ENCODE measurements around the gene UNC45A. TPM values are rescaled to one million over a fixed set of nuclear protein-coding genes. Genes with fewer than 3 reads are reported as not detected.
"Not testable (repeated sequence)": the region's sequence is repeated elsewhere in the genome, so short reads cannot be mapped to it uniquely, and the experiment has no call there.

Gene UNC45A
- total RNA-seq, 4 donors from 2014 or later = 26.3 to 59.3 (median 43.9) TPM

- WGBS, 2 donors = 94 to 97% methylated on average over 11 to 21 of the region's 28 CpGs
- intact Hi-C loops (cut with DNase I) = no loop called here
- Histone ChIP-seq H3K4me3 (replicated peaks in 1 of 3) (no peak overlapping the region), H3K36me3 (peaks cover 42 to 46% of the 10 kb centered on the region in 2 donors), H3K9me3 (no peaks in the 10 kb centered on the region), H3K4me1 (peaks cover 12 to 15% of the 10 kb centered on the region in 2 donors), H3K27me3 (no peaks in the 10 kb centered on the region), H3K27ac (no peak overlapping the region)
- no peak for TF ChIP-seq POLR2A (IDR thresholded peaks at IDR 0.05)
- no peak for TF ChIP-seq CTCF (IDR thresholded peaks at IDR 0.05)
- DNase-seq = no peak
These were observed 29.5 kb upstream of the UNC45A start for GRCh38 chr15:90905306-90906180.

GRCh38 chr15:90906181-90906849, 28.8 kb upstream of the UNC45A start:
- Histone ChIP-seq H3K27me3 (no peaks in the 10 kb centered on the region), H3K9me3 (no peaks in the 10 kb centered on the region), H3K4me1 (peaks cover 12 to 15% of the 10 kb centered on the region in 2 donors), H3K36me3 (peaks cover 49 to 54% of the 10 kb centered on the region in 2 donors), H3K4me3 (replicated peaks in 1 of 3) (no peak overlapping the region), H3K27ac (no peak overlapping the region)
- TF ChIP-seq CTCF (IDR thresholded peaks at IDR 0.05) (no peak), POLR2A (IDR thresholded peaks at IDR 0.05) (no peak)
- 91 to 95% methylated on average over 10 to 11 of the region's 11 CpGs for WGBS, 2 donors
- no peak for DNase-seq
- intact Hi-C loops (cut with DNase I) = no loop called here

- no peaks in the 10 kb centered on the region for H3K27me3 ChIP-seq
- no peaks in the 10 kb centered on the region for H3K9me3 ChIP-seq
- no peak for DNase-seq
- no peak overlapping the region for H3K27ac ChIP-seq
- TF ChIP-seq POLR2A (IDR thresholded peaks at IDR 0.05) (no peak), CTCF (IDR thresholded peaks at IDR 0.05) (no peak)
- intact Hi-C loops (cut with DNase I) = no loop called here
- no peak overlapping the region for H3K4me3 ChIP-seq (replicated peaks in 1 of 3)
- WGBS, 2 donors = 85 to 100% methylated on average over 10 to 15 of the region's 15 CpGs
- peaks cover 58 to 63% of the 10 kb centered on the region in 2 donors for H3K36me3 ChIP-seq
- H3K4me1 ChIP-seq = peaks cover 7 to 9% of the 10 kb centered on the region in 2 donors
These were observed 27.9 kb upstream of the UNC45A start for GRCh38 chr15:90907051-90907660.

- Histone ChIP-seq H3K4me1 (peaks cover 7 to 9% of the 10 kb centered on the region in 2 donors), H3K27me3 (no peaks in the 10 kb centered on the region), H3K4me3 (replicated peaks in 1 of 3) (no peak overlapping the region), H3K9me3 (no peaks in the 10 kb centered on the region), H3K36me3 (peaks cover 66 to 71% of the 10 kb centered on the region in 2 donors), H3K27ac (no peak overlapping the region)
- no peak for DNase-seq
- TF ChIP-seq CTCF (IDR thresholded peaks at IDR 0.05) = no peak
- TF ChIP-seq POLR2A (IDR thresholded peaks at IDR 0.05) = no peak
- intact Hi-C loops (cut with DNase I) = no loop called here
- WGBS, 2 donors = 75 to 93% methylated on average over 9 of the region's 9 CpGs
These were observed 27.1 kb upstream of the UNC45A start for GRCh38 chr15:90907838-90908507.

- WGBS, 2 donors = 83 to 85% methylated on average over 11 of the region's 11 CpGs
- DNase-seq; intact Hi-C loops (cut with DNase I); H3K4me3 ChIP-seq (replicated peaks in 1 of 3); H3K9me3 ChIP-seq; H3K27me3 ChIP-seq; H3K27ac ChIP-seq; H3K4me1 ChIP-seq: not testable (repeated sequence)
- H3K36me3 ChIP-seq = peaks cover 80 to 81% of the 10 kb centered on the region in 2 donors
These were observed 25.6 kb upstream of the UNC45A start for GRCh38 chr15:90909449-90909848.

Measured in thyroid gland (tissue), 4 donors.